SKM-1 treated with dmso at 0.1 percent for 144 hours (cell line): ENCODE measurements around the gene DEFB121.
"Not testable (repeated sequence)": the region's sequence is repeated elsewhere in the genome, so short reads cannot be mapped to it uniquely, and the experiment has no call there.

Experiments
- DNase-seq: peaks from one replicate; lab custom pipeline; 2025; ENCODE audit not compliant: unreplicated experiment; lab: John Stamatoyannopoulos, UW

DEFB121 gene

GRCh38 chr20:31364272-31364671, 41.7 kb downstream of the DEFB121 start:
- not testable (repeated sequence) for DNase-seq

GRCh38 chr20:31363295-31363694, 42.7 kb downstream of the DEFB121 start:
- DNase-seq: no peak

DNA sequence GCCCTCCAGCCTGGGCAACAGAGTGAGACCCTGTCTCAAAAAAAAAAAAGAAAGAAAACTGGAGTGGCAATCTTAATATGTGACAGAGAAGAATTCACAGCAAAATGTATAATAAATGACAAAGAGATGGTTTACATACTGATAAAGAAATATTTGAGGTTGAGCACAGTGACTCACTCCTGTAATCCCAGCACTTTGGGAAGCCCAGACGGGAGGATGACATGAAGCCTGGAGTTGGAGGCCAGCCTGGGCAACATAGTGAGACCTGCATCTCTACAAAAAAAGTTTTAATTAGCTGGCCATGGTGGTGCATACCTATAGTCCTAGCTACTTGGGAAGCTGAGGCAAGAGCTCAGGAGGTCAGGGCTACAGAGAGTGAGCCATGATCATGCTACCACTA, 50.0 kb downstream of the DEFB121 start:
- no peak for DNase-seq
